MG63 (cell line): ENCODE data around the gene VMA21. TPM values are rescaled to one million over a fixed set of nuclear protein-coding genes. Genes with fewer than 3 reads are reported as not detected.
A peak's percentile ranks its signal among the peaks of the same experiment; 100 is the strongest.

ENCODE experiments used
- DNase-seq: peaks from one replicate; pipeline ENCODE4 v3.0.0-alpha.2; 2020
- H3K27me3 ChIP-seq: fragments of 250-450 bp; sonication (Bioruptor Pico); 2 replicates; pipeline ENCODE4 v1.5.1; 2020; ENCODE audit warnings: mild to moderate bottlenecking, moderate library complexity
- H3K36me3 ChIP-seq: fragments of 250-450 bp; sonication (Bioruptor Pico); 2 replicates; pipeline ENCODE4 v1.5.1; 2020; ENCODE audit warnings: mild to moderate bottlenecking, moderate library complexity
- H3K4me3 ChIP-seq: fragments of 250-450 bp; sonication (Bioruptor Pico); 2 replicates; pipeline ENCODE4 v1.5.1; 2020; ENCODE audit warnings: mild to moderate bottlenecking, moderate library complexity
- H3K9me3 ChIP-seq: fragments of 250-450 bp; sonication (Bioruptor Pico); 2 replicates; pipeline ENCODE4 v1.5.1; 2020; ENCODE audit warnings: mild to moderate bottlenecking, moderate library complexity
- total RNA-seq: library from RNA; depleted of rRNA; stranded (reverse); fragments of >200 nt; shearing (Covaris generic); gene quantifications from 2 replicates; pipeline ENCODE4 v1.2.3, GENCODE V29; 2014; ENCODE audit warnings: low replicate concordance; rRNA removed

VMA21 gene, protein sequence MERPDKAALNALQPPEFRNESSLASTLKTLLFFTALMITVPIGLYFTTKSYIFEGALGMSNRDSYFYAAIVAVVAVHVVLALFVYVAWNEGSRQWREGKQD
- 49.0 and 78.2 TPM in 2 replicates for total RNA-seq

DNA sequence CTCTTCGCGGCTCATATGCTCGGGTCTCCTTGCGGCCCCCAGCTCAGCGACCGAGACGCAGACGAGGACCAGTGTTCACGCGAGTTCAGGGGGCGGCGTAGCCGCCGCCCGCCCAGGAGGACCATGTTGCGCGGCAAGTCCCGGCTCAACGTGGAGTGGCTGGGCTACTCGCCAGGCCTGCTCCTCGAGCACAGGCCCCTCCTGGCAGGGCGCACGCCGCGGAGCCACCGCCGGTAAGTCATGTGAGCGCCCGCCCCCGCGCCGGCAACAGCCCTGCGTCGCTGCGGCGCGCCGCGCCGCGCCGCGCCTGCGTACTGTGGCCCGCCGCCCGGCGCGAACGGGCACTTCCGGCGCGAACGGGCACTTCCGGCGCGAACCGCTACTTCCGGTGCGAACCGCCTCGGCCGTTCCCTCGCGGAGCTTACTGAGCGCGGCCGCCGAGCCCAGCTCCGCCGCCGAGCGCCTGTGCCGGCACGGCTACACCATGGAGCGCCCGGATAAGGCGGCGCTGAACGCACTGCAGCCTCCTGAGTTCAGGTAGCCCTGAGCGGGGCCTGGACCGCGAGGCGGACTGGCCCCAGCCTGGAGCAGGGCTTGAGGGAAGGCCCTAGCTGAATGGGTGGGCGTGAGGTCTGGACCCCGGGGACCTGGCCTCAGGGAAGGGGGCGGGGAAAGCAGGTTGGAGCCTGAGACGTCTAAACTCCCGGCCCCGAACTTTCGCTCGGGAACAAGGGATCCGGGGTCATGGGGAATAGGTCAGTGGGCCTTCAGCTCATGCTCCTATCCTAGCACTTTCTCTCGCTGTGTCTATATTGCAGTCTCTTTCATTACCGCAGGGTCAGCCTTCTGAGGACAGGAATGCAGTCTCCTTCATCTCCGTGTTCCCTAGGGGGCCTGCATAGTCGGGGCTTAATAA lies at the start of gene VMA21:
Gene VMA21 (plus strand): TSS at position 382 of the 916 bp plus-strand sequence. CDS start 103 bp downstream, at position 485.
- peaks cover 6% of the 10 kb centered on the region for H3K36me3 ChIP-seq
- peak; percentile 92 for DNase-seq
- no peaks in the 10 kb centered on the region for H3K27me3 ChIP-seq
- H3K9me3 ChIP-seq: no peaks in the 10 kb centered on the region
- H3K4me3 ChIP-seq: peak within 1 kb of the TSS; percentile 88

DNA sequence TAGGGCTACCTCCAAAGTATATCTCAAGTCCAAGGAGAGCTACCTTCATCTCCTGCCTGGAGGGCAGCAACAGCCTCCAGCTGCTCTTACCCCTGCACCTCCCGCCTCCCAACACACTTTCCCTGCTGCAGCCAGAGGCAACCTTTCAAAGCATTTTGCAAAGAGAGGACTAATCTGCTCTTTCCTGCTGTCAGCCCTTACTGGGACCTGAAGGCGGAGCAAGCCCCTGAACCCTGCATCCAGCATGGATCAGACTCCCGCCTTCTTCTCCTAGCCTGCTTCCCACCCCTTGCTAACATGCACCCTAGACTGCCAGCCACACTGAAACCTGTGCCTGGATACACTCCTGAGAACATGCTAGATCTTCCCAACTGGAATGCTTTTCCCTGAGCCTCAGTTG lies 37.7 kb upstream of the VMA21 start:
- DNase-seq: no peak

DNA sequence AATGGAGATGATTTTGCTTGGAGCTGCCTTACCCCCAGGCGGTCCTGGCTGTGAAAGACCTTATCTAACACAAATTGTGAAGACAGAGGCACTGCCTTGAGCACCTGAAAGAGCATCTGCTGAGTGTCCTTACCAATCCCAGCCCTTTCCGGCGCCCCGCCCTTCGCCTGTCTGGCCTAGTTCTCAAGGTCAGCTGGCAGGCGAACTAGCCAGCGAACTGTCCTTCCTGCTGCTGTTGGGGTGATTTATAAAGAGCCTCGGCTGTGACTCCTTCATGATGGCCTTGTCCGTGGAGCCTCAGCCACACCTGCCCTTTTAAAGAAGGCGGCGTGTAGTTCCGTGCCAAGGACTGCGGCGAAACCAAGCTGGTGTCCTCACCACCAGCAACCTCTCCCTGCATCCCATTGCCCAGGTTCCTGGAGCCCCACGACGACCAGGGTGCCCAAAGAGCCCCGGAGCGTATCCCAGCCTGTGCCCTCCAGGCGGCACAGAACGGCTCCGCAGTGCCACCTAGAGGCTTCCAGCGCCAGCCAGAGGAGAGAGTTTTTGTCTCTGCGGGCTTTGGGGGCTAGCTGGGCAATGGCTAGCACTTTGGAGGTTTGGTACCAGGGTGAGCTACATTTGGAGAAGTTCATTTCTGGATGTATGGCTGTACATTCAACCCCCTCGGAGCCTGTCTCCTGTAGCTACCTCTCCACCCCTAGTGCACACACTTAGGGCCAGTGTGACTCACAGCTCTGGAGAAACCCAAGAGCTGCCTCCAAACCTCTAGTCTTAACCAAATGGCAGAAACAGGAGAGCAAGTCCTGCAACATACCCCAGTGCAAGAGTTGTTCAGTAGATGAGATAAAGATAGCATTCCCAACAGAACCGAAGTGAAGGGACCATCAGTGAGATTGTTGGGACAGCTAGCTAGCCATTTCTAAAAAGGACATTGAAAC lies 36.8 kb upstream of the VMA21 start:
- H3K27me3 ChIP-seq: no peaks in the 10 kb centered on the region
- DNase-seq: no peak
- no peak overlapping the region for H3K4me3 ChIP-seq
- H3K36me3 ChIP-seq: no peaks in the 10 kb centered on the region
- no peaks in the 10 kb centered on the region for H3K9me3 ChIP-seq

More for the DNA sequence above, 37.7 kb upstream of the VMA21 start:
- no peak overlapping the region for H3K4me3 ChIP-seq
- H3K36me3 ChIP-seq: no peaks in the 10 kb centered on the region
- no peaks in the 10 kb centered on the region for H3K9me3 ChIP-seq
- H3K27me3 ChIP-seq: no peaks in the 10 kb centered on the region

DNA sequence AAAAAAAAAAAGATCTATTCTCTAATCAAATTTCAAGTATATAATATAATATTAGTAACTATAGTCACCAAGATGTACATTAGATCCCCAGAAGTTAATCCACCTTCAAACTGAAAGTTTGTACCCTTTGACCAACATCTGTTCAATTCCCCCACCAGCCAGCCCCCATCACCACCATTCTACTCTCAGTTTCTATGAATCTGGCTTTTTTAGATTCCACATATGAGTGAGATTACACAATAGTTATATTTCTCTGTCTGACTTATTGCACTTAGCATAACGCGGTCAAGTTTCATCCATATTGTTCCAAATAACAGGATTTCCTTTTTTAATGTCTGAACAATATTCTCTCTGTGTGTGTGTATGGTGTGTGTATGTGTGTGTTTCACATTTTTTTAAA lies 33.7 kb upstream of the VMA21 start:
- Histone ChIP-seq H3K4me3 (no peak overlapping the region), H3K9me3 (no peaks in the 10 kb centered on the region), H3K27me3 (no peaks in the 10 kb centered on the region), H3K36me3 (no peaks in the 10 kb centered on the region)
- DNase-seq: no peak

DNA sequence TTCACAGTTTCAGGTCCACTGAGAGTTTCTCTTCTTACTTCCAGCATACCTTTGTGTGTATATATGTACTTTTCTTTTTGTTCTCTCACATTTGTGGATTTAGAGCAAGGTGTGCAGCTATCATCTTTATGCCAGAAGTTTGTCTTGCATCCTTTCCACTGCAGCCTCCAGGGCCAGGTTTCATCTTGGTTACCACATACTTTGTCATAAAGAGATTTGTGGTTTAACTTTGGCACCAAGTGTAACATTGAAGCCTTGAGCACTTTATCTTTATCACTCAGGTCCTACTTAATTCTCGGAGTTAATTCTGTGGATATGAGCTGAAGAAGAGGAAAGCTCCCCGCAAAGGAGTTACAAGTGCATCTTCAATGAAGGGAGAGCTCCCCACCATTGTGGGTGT lies 31.4 kb upstream of the VMA21 start:
- Histone ChIP-seq H3K36me3 (no peaks in the 10 kb centered on the region), H3K27me3 (no peaks in the 10 kb centered on the region), H3K9me3 (no peaks in the 10 kb centered on the region), H3K4me3 (no peak overlapping the region)
- DNase-seq: no peak

DNA sequence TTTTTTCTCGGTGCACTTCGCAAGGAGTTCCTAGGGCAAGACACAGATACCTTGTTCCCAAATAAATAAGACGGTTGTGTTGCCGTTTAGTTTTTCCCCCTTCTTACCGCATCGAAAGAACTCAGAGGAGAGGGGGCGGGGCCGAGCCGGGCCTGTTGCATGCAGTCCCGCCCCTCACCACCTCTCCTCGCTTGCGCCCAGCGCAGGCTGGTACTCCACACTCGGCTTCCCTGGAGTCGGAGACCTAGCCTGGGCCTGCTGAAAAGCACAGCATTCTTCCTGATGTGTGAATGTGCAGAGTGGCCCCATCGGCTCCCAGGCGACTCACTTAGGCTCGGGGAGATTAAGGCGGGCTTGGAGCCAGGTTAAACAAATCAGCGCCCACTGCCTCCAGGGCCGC lies 26.1 kb upstream of the VMA21 start:
- no peaks in the 10 kb centered on the region for H3K9me3 ChIP-seq
- H3K36me3 ChIP-seq: no peaks in the 10 kb centered on the region
- DNase-seq: no peak
- H3K27me3 ChIP-seq: no peaks in the 10 kb centered on the region
- H3K4me3 ChIP-seq: no peak overlapping the region

DNA sequence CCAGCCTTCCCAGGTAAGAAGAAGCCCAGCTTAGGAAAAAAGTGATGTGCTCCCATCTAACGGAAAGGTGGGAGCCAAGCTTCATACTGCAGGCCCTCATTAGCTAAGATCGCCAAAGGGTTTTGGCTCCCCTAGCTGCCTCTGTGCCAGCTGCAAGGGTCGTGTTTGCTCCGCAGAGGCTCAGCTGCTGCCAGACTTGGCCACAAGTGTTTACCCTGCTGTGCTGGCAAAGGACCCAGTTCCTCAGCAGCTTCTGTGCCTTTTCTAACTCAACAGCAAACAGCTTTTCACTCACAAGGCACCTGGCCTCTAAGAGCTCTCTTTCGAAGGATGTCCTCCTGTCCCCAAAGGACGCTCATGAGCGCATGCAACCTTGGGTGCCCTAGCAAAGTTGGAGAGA lies 12.2 kb upstream of the VMA21 start:
- no peak overlapping the region for H3K4me3 ChIP-seq
- H3K36me3 ChIP-seq: no peaks in the 10 kb centered on the region
- DNase-seq: no peak
- H3K9me3 ChIP-seq: no peaks in the 10 kb centered on the region
- H3K27me3 ChIP-seq: no peaks in the 10 kb centered on the region

DNA sequence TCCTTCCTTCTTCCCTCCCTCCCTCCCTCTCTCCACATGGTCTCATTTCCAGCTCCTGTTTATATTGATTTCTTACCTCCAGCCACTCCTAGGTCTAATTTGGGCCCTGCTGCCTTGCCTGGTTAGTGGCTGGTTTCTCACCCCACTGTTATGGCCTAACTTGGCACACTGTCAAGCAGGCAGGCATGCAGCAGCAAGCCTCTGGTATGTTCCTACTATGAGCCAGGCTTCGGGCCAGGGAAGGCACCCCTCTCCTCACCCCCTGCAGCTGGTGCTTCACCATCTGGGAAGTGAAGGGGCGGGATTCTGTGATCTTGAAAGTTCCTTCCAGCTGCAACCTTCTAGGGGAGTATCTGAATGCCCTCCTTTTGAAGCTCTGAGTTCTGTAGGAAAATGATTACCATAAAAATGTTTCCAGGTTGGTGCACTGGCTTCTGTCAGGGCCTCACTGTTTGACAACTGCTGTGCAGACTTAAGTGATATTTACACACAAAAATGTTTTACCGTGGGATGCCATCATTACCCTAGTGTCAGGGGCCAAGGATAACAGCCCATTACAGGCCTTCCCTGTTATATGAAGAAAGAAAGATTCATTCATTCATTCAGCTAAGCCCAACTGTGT lies 10.1 kb upstream of the VMA21 start:
- no peaks in the 10 kb centered on the region for H3K9me3 ChIP-seq
- no peak for DNase-seq
- H3K27me3 ChIP-seq: no peaks in the 10 kb centered on the region
- no peaks in the 10 kb centered on the region for H3K36me3 ChIP-seq
- H3K4me3 ChIP-seq: no peak overlapping the region

DNA sequence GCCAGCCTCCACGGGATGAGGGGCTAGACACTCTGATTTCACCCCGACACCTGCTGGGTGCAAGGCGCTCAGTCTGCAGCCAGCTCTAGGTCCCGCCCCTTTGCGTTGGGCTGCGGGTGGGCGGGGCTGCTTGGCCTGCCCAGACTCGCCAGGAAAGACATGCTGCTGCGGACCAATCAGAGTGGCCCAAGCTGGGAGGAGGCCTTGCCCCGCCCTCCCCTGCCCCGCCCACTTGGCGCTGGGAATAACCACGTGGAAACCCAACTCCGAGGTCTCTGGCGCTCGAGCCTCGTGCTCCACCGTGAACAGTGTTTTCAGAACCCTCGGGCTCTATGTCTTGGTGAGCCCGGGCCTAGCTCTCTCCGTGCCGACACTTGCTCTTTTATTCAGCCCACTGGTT lies 5.3 kb upstream of the VMA21 start:
- Histone ChIP-seq H3K27me3 (no peaks in the 10 kb centered on the region), H3K9me3 (no peaks in the 10 kb centered on the region), H3K36me3 (no peaks in the 10 kb centered on the region), H3K4me3 (no peak overlapping the region)
- no peak for DNase-seq

DNA sequence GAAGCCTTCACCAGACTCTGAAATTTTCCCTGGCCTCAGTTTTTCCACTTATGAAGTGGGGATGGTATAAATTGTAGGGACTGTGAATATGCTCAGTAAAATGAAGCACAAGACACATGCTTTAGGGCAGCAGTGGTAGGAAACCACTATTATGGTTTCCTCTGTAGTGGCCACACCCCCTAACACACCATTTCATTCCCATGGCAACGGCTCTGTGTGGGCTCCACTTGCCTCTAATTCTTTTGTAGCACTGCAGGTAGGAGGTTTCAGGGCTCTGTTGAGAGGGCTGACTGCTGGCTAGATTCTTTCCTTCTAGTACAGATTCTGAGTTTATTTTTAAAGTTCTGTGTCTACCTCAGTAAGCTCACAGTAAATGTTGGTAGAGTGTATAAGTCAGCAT lies 3.5 kb upstream of the VMA21 start:
- Histone ChIP-seq H3K36me3 (peaks cover 2% of the 10 kb centered on the region; the same call in 1 of the 2 replicates), H3K9me3 (no peaks in the 10 kb centered on the region), H3K27me3 (no peaks in the 10 kb centered on the region), H3K4me3 (no peak overlapping the region)
- DNase-seq: no peak

DNA sequence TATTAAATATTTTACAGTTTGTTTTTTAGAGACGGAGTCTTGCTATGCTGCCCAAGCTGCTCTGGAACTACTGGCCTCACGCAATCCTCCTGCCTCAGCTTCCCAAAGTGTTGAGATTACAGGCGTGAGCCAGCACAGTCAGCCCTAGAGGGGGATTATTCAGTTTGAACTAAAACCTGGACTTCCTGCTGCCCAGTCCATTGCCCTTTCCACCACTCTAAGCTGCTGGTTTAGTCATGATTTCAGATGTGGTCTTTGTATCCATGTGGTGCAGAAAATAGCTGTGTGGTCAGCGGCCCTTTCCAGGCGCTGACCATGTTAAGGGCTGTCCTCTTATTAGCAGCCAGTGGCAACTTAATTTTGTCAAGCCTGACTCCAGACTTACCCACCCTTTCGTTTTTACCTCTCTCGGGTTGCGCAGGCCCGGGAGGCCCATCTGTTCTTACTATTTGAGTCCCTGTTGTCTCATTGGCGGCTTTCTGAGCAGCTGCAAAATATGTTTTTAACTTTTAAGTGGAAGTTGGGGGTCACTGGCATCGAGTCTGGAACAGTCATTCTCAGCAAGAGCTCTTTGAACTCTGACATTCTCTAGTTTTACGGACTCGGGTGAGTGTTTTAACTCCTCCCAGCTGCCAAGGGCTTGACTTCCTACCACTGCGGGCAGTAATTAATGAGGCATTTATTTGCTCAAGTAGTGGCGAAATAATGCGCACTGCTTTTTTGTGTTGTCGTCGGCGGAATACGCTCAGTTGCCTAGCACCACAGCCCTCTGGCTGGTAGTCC lies 773 bp upstream of the VMA21 start:
- no peaks in the 10 kb centered on the region for H3K9me3 ChIP-seq
- peak overlapping the region; percentile 88 for H3K4me3 ChIP-seq
- no peaks in the 10 kb centered on the region for H3K27me3 ChIP-seq
- DNase-seq: no peak
- peaks cover 6% of the 10 kb centered on the region for H3K36me3 ChIP-seq

DNA sequence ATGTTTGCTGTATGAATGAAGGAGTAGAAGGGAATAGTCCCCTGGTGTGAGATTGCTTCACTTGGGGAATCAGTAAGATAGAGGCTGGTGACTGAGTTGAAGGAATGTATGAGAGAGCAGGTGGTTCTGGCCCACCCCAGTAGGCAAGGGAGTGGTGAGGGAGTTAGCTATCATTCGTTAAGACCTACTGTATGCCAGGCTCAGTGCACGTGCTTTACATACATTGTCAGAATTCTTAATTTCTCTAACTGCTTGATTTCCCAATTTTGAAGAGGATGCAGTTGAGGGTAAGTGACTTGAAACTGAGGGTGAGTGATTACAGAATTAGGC lies 700 bp downstream of the VMA21 start:
- H3K27me3 ChIP-seq: no peaks in the 10 kb centered on the region
- H3K9me3 ChIP-seq: no peaks in the 10 kb centered on the region
- H3K36me3 ChIP-seq: peaks cover 6% of the 10 kb centered on the region
- peak; percentile 4 for DNase-seq
- peak overlapping the region; percentile 88 for H3K4me3 ChIP-seq

DNA sequence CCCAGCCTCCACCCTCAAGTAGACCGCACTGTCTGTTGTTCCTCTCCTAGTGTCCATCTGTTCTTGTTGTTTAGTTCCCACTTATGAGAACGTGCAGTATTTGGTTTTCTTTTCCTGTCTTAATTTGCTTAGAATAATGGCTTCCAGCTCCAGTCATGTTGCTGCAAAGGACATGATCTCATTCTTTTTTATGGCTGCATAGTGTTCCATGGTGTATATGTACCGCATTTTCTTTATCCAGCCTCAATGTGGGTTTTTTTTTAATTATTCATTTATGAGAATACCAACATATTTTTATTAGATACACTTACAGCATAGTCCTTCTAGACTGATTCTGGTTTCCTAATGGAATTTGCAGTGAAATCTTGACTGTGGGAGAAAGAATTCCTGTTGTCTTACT lies 1.3 kb downstream of the VMA21 start:
- H3K4me3 ChIP-seq: peak overlapping the region; percentile 88
- no peaks in the 10 kb centered on the region for H3K27me3 ChIP-seq
- H3K36me3 ChIP-seq: peaks cover 6% of the 10 kb centered on the region
- DNase-seq: no peak
- no peaks in the 10 kb centered on the region for H3K9me3 ChIP-seq

DNA sequence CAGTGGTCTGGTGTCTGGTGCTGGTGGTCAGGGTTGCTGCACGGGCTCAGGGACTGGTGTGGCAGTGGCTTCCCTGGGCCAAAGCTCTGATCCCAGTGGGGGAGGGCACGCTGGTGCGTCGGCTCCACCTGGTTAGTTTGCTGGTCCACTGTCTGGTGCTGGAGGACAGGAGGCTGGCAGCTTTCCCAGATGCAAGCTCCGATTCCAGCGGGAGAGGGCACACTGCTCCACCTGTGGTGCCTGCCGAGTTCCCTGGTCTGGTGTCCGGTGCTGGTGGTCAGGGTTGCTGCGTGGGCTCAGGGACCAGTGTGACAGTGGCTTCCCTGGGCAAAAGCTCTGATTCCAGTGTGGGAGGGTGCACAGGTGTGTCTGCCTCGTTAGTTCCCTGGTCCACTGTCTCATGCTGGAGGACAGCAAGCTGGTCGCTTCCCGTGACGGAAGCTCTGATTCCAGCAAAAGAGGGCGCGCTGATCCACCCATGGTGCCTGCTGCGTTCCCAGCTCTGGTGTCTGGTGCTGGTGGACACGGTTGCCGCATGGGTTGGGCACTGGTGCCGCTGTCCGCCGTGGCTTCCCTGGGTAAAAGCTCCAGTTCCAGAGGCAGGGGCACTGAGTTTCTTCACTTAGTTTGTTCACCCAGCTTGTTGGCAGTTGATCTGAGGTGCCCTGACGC lies 5.8 kb downstream of the VMA21 start:
- Histone ChIP-seq H3K27me3 (no peaks in the 10 kb centered on the region), H3K4me3 (no peak overlapping the region), H3K36me3 (peaks cover 14% of the 10 kb centered on the region), H3K9me3 (no peaks in the 10 kb centered on the region)
- DNase-seq: no peak

DNA sequence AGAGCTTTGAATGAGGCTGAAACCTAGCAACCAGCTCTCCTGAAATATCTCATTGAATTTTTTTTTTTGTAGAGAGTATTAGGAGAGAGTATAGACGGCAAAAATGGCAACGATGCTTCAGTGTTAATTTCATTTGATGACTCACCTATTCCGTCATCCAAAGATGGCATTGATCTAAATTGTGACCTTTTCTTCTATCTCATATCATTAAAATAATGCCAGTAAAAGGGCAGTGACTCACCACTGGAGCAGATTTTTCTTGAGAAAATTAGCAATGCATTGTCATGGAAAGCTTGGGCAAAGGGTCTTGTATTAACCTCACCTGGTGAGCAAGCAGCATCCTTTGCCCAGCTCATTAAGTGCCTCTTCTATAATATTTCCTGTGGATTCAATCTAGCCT lies 19.6 kb downstream of the VMA21 start:
- DNase-seq: no peak
- Histone ChIP-seq H3K27me3 (no peaks in the 10 kb centered on the region), H3K36me3 (no peaks in the 10 kb centered on the region), H3K4me3 (no peak overlapping the region), H3K9me3 (no peaks in the 10 kb centered on the region)

DNA sequence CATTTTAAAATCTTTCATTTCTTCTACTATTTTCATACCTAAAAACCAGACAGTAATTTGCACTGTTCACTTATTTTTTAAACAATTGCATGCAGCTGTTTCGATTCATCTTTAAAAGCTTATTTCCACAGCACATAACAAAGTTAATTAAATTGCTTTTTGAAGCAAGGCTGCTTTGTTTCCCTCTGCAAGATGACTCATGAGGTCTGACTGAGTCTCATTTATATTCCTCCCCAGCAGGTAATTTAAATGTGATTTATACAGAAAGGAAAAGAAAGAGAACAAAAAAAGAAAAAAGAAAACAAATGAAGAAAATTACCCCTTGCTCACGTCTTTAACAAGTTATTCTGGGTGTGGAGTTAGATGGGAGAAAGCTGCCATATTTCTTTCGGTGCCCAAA lies 22.8 kb downstream of the VMA21 start:
- Histone ChIP-seq H3K27me3 (no peaks in the 10 kb centered on the region), H3K36me3 (no peaks in the 10 kb centered on the region), H3K9me3 (no peaks in the 10 kb centered on the region), H3K4me3 (no peak overlapping the region)
- no peak for DNase-seq
